SKM-1 (cell line): ENCODE measurements around the gene NDFIP1.

Source experiments
- DNase-seq: peaks from one replicate; lab custom pipeline; 2025; ENCODE audit not compliant: unreplicated experiment; lab: John Stamatoyannopoulos, UW

Gene NDFIP1

DNA sequence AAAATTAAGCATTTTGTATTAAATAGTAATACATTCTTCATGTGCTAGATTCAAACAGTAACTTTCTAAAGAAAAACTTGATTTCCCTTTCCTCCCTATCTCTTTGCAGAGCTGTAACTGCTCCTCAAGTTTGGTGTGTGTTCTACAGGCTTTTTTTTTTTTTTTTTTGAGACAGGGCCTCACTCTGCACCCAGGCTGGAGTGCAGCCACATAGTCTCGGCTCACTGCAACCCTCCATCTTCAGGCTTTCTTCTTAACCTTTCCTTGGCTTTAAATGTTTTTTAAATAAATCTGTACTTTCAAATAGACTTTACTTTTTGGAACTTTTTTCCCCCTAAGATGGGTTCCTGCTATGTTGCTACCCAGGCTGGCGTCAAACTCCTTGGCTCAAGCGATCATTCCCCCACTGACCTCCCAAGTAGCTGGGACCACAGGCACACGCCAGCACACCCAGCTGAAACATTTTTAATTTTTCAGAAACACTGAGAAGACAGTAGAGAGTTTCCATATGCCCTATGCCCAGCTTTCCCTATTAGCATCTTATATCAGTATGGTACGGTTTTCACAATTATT is 9.1 kb downstream of the NDFIP1 start:
- no peak for DNase-seq

DNA sequence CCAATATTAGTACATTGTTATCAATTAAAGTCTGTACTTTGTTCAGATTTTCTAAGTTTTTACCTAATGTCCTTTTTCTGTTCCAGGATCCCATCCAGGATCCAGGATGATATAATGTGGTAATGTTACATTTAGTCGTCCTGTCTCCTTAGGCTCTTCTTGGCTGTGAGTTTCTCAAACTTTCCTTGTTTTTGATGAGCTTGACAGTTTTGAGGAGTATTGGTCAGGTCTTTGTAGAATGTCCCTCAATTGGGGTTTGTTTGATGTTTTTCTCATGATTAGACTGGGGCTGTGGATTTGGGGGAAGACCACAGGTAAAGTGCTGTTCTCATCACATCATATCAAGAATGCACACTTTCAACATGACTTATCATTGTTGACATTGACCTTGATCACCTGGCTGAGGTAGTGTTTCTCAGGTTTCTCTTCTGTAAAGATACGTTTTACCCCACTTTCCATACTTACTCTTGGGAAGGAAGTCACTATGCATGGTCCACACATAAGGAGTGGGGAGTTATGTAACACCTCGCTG is 9.6 kb downstream of the NDFIP1 start:
- no peak for DNase-seq

DNA sequence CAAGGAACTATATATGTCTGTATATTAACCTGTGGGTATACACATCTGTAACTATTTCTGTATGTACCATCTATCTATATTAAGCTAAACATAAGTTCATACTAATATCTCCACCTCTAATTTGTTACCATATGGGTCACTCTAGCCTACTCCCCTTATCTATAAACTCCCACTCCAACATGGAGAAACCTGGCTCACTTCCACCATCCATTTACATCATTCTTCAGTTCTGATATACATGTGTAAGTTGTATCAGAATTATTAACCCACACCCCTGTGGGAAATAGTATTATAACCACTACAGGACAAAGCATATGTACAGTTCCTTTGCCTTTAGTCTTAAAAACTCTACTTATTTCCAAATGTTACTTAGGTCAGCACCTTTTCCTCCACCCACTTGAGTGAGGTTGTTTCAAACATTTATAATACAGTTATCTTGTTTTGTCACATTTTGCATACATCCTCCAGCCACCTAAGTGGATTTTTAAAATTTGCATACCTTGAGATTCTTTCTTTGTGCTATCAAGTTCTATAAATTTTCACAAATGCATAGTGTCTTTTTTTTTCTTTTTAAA is 10.6 kb downstream of the NDFIP1 start:
- no peak for DNase-seq

DNA sequence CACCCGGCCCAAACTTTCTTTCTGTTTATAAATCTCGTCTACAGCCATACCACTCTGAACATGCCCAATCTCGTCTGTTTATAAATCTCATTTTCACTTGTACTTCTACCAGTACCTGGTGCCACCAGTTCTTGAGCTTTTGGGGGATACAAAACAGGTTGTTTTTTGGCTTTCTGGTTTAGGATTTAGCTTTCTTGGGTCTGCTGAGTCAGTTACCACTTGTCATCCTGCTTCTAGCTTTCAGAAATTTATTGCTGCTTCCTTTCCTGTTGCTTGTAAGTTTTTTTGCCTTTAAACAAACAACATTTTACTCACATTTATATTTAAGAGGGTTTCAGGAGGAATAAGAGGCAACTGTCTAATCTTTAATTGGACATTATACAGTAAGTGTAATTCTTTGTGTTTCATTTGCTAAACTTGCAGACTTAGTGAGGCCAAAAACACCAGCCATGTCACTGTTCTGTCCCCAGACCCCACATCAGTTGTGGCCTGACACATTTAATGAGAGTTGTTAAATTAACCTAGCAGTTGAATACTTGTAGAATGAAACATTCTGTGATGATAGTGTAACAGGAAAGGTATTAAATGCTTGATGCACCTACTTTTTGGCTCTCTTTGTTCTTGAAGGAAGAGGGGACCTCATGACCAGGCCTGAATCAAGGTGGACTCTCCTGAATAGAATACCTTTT is 11.8 kb downstream of the NDFIP1 start:
- no peak for DNase-seq

DNA sequence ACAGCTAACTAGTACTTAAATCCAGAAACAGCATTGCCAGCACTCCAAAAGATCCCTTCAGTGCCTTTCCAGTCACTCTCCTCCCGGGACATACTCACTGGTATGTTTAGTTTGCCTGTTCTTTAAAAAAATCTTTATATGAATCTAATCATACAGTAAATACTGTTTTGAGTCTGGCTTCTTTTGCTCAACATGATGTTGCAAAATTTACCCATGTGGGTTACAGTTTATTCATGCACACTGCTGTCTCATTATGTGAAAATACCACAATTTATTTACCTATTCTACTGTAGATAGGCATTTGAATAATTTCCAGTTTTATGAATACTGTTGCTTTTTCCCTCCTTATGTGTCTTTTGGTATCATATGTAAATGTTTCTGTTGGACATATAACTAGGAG is 13.5 kb downstream of the NDFIP1 start:
- DNase-seq, result no peak

DNA sequence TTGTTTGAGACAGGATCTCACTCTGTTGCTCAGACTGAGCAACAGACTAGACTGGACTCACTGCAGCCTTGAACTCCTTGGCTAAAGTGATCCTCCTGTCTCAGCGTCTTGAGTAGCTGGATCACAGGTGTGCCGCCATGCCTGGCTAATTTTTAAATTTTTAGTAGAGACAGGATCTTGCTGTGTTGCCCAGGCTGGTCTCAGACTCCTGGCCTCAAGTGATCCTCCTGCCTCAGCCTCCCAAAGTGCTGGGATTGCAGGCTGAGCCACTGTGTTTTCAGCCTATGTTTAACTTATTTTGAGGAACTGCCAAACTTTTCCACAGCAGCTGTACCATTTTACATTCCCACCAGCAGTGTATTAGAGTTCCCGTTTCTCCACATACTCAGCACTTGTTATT is 16.8 kb downstream of the NDFIP1 start:
- DNase-seq, result no peak

DNA sequence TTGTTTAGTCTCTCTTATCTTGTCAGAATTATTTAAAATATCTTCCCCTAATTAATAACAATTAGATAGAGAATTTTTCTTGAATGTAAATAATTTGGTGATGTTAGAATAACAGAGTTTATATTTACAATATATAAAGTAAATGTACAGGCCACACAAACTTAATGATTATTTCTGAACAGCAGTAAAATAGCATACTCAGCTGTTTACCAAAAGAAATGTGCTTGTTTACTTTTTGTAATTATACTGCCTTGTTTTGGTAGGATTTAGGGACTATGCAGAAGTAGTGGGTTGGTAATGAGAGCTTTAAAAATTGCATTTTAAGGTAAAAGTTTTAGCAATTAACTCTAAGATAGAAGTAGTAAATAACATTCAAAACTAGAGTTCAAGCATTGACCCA is 17.4 kb downstream of the NDFIP1 start:
- DNase-seq, result no peak

DNA sequence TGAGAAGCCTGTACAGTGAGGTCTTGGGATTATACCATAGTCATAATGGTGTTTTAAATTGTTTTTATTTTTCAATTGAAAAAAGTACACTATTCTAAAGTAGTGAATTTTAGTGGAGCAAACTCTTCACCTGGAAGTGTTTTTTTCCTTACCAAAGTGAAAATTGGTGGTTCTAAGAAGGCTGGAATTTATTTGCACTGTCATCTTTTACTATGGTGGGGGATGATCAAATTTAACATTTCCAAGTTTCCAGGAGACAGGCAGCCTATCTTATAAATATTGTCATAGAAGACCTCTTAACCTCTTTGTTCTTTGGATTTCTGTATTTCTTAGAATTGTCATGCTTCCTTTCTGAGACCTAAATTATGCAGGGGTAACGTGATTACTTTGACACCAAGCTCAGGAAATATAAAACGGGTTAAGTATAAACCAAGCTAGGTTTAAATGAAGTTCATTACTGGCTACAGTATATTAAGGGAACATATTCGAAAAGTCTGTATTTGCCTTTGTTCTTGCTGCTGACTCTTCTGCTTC is 20.2 kb downstream of the NDFIP1 start:
- DNase-seq, result no peak

DNA sequence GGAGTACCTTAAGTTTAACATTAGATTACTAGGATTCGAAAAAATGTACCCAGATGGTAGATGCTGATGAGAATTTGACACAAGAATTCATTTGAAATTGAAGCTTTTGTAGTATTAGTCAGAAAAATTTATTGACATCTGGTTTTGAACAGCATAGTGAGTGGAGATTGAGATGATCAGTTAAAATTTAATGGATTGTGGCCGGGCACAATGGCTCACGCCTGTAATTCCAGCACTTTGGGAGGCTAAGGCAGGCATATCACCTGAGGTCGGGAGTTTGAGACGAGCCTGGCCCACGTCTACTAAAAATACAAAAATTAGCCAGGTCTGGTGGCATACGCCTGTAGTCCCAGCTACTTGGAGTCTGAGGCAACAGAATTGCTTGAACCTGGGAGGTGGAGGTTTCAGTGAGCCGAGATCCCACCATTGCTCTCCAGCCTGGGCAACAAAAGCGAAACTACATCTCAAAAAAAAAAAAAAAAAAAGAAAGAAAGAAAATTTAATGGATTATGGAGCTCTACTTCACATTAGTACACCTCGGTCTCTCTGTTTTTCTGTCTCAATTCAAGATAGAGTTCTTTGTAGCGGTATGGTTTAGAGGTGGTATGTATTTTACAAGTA is 21.0 kb downstream of the NDFIP1 start:
- DNase-seq, result no peak

DNA sequence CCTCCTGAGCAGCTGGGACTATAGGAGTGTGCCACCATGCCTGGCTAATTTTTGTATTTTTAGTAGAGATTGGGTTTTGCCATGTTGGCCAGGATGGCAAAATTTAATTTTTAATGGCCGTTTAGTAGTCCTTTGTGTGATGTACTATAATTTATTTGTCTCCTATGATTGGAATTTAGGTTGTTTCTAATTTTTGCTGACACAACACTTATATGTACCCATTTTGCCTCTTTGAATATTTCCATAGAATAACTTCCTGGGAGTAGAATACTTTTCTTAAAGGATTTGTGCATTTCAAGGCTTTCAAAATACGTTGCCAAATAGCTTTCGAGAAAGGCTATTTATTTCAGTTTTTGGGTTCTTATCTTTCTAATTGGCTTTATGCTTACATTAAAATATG is 22.8 kb downstream of the NDFIP1 start:
- no peak for DNase-seq

DNA sequence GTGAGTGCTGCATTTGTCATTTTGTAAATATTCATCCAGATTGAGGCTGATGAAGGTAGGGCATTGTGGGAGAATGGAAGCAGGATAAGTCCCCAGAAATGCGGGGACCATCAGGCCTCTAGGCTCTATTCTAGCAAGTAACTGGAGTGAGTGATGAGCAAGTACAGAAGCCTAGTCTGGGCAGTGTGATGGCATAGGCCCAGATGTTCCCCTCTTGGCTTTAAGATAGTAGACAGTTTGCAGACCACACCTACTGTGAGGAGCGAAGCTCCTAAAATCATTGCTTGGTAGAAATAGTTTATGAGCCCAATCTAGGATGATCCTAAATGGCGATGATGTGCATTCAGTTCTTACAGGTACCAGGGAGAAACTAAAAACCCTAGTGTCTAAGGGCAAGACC is 24.3 kb downstream of the NDFIP1 start:
- DNase-seq, result no peak

DNA sequence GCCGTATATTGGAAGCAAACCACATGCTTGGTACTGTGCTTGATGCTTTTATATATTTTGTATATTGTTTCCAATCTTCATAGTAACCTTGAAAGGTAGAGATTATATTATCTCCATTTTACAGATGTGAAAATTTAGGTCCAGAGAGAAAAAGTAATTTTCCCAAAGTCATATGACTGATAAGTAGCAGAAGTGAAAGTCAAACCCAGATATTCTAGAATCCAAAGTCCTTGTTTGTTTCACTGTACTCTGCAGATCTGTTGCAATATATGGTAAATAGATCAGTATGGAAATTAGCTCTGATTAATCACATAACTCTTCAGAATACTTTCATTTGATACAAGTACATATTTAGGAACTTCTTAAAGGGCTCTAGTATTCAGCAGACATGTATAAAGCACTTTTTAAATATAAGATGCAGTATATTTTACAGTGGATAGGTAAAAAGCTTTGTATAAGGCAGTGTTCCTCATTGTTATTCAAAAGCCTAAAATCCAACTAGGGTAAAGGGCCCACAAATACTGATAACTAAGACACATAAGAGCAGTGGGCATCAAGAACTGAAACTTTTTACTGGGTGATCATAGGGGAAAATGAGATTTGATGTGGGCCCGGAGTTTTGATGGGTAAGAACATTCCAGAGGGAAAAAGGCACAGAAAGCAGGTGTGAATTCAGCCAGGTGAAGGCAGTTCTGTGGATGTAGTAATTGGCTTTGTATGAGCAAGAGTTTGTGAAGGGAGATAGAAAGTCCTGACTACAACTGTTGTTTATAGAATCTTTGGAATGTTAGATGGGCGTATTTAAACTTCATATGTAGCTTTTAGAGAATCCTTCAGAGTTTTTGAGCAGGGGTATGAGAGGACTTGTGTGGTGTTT is 25.0 kb downstream of the NDFIP1 start:
- DNase-seq, result no peak

DNA sequence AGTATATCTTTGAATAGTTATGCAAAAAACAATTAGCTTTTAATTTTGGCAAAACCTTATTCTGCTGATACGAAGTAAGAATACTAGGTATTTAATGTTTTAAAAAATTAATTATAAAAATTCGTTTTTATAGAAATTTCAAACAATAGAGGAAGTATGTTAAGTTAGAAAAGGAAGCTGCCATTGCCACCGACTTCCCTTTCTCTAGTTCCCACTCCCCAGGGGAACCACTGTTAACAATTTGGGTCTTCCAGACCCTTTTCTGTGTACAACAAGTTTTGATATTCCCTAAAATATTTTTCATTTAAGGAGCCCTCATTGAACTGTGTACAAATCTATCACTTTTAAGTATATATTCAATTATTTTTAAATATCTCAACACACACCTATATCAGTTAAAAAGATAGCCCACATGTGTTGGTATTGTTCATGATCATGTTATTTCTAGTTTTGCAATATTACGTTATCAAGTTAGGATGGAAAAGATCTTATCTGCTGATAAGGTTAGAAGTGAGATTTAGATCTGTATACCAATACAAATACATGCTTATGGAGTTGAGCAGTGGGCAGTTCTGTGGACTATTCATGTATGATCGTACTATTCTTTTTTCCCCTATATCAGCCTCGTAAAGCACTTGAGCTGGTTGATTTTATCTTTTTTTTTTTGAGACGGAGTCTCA is 25.9 kb downstream of the NDFIP1 start:
- DNase-seq, result peak; percentile 13

DNA sequence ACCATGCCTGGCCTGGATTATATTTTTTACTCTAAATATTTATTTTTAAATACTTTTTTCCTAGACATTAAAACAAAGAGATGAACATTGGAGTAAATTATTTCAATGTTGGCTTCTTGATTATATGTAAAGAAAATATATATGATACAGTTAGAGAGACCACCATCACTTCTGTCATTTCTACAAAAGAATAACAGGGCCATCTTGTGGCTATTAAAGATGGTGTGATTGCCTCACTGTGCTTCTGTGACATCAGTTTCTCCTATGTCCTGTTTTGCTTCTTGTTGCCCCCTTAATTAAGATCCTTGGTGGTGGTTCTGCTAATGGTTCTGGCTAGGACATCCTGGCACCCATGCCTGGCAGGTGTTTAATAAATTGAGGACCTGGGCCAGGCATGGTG is 32.9 kb downstream of the NDFIP1 start:
- DNase-seq, result no peak

DNA sequence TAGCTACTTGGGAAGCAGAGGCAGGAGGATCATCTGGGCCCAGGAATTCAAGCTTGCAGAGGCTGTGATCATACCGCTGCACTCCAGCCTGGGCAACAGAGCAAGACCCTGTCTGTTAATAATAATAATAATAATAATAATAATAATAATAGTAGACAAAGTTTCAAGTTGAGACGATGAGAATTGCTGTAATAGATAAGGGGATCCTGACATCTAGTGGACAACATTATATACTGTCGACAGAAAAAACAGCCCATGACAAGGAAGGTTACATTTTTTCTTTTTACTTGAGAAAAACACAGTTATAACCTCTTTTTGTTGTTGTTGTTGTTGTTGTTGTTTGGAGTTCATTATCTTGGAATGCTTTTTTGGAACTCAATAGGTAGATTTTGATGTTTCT is 35.3 kb downstream of the NDFIP1 start:
- peak; percentile 10 for DNase-seq

DNA sequence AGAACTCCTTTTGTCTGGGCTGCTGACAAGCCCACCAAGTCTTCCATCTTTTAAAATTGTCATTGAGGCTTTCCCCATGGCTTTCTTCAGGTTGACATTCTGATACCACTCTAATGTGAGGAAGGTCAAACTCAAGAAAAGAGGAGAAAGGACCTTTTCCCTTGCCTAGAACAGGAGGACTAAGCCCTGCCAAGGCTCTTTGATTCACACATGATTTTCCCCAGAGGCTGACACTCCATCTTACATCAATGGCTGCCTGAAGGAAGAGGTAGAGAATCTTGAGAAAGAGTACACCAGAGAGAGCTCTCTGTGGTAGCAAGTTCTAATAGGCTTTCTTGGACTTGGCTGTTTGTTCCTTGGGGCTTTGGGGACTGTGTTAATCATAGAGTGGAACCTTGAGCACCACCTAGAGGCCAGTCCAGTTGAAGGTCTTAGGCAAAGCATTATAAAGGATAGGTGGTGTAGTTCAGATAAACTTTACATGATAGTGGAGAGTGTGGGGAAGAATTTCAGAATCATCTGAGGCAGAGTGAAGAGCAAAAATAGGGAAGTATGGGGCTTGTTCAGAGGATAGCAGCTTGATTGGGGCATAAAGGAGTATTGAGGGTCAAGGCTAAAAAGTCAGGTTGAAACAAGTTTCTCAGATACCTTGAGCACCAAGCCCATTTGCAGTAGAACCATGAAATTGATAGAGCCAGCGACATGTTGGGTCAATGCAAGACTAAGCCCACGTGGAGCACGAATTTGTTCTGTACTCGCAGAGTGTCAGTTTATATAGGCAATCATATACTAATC is 36.7 kb downstream of the NDFIP1 start:
- DNase-seq, result peak; percentile 62

DNA sequence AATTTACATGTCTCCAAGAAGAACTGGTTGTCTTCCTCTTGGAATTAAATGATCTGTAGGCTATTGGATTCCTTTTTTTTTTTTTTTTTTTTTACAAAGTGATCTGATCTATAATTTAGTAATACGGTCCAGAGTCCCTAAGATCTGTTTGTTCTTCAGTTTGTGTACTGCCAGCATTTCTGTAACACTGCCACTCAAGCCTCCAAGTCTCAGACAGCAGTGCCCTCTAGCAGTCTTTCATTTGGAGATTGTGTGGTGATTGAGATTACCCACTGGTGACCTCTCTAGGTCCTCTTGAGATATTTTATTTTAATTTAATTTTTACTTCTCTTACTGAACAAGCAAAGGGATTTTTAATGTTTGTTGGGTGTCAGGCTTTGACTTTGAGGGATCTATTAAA is 40.8 kb downstream of the NDFIP1 start:
- DNase-seq, result no peak

DNA sequence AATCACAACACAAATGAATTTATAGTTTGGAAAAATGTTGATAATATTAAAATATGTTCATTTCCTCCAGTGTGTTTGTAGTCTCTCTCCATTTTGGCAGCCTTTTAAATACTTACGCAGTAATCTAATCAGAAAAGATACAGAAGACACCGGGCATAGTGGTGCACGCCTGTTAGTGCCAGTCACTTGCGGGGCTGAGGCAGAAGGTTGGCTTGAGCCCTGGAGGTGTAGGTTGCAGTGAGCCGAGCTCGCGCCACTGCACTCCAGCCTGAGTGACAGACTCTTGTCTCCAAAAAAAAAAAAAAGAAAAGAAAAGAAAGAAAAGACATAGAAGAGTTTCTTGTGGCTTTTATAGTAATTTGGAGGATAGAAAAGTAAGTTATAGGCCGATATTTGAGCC is 41.9 kb downstream of the NDFIP1 start:
- no peak for DNase-seq
